ENCODE measurements around the gene VTA1.

- TF ChIP-seq POLR2AphosphoS5 (IDR thresholded peaks at IDR 0.05; ENCODE audit: low read depth, low read length) (no peak), POLR2A (IDR thresholded peaks at IDR 0.05; ENCODE audit: low read depth, low read length) (no peak), TAF1 (IDR thresholded peaks at IDR 0.05; ENCODE audit: borderline replicate concordance, low read depth, low read length) (no peak)
Observed at GRCh38 chr6:142132625-142133024, 14.4 kb upstream of the VTA1 start, which contains the start of gene GJE1.
